ENCODE data around the gene LAT.
A peak's percentile ranks its signal among the peaks of the same experiment; 100 is the strongest.

Gene LAT

DNA sequence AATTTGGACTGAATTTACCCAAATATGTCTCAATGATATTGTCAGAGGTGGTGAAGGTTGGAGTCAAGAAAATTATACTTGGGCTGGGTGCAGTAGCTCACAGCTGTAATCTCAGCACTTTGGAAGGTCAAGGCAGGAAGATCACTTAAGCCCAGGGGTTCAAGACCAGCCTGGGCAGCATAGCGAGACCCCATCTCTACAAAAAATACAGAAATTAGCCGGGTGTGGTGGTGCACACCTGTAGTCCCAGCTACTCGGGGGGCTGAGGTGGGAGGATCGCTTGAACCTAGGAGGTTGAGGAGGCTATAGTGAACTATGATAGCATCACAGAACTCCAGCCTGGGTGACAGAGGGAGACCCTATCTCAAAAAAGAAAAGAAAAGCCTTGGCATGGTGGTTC, 40.9 kb downstream of the LAT start:
- TF ChIP-seq TCF4 (CRISPR knock-in tag; IDR thresholded peaks at IDR 0.05; ENCODE audit: borderline replicate concordance) (no peak), PPARA (CRISPR knock-in tag; IDR thresholded peaks at IDR 0.05; ENCODE audit: borderline replicate concordance) (no peak), ZNF565 (CRISPR knock-in tag; conservative IDR thresholded peaks at IDR 0.05; ENCODE audit: low read depth) (no peak), TOX (CRISPR knock-in tag; IDR thresholded peaks at IDR 0.05; ENCODE audit: borderline replicate concordance) (no peak), OSR1 (CRISPR knock-in tag; IDR thresholded peaks at IDR 0.05) (no peak), RARB (CRISPR knock-in tag; IDR thresholded peaks at IDR 0.05) (no peak), ZNF8 (CRISPR knock-in tag; IDR thresholded peaks at IDR 0.05) (no peak), CSDC2 (CRISPR knock-in tag; IDR thresholded peaks at IDR 0.05) (no peak), ZFP3 (CRISPR knock-in tag; IDR thresholded peaks at IDR 0.05) (no peak), ISL1 (CRISPR knock-in tag; IDR thresholded peaks at IDR 0.05) (no peak), SNAI2 (CRISPR knock-in tag; IDR thresholded peaks at IDR 0.05) (no peak), ARNTL (CRISPR knock-in tag; IDR thresholded peaks at IDR 0.05; ENCODE audit: borderline replicate concordance, low read depth) (no peak), ZNF70 (CRISPR knock-in tag; IDR thresholded peaks at IDR 0.05) (no peak)
- TF ChIP-seq, protein P1, sequence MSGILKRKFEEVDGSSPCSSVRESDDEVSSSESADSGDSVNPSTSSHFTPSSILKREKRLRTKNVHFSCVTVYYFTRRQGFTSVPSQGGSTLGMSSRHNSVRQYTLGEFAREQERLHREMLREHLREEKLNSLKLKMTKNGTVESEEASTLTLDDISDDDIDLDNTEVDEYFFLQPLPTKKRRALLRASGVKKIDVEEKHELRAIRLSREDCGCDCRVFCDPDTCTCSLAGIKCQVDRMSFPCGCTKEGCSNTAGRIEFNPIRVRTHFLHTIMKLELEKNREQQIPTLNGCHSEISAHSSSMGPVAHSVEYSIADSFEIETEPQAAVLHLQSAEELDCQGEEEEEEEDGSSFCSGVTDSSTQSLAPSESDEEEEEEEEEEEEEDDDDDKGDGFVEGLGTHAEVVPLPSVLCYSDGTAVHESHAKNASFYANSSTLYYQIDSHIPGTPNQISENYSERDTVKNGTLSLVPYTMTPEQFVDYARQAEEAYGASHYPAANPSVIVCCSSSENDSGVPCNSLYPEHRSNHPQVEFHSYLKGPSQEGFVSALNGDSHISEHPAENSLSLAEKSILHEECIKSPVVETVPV (CRISPR knock-in tag; IDR thresholded peaks at IDR 0.05), result no peak
- TF ChIP-seq, protein P2, sequence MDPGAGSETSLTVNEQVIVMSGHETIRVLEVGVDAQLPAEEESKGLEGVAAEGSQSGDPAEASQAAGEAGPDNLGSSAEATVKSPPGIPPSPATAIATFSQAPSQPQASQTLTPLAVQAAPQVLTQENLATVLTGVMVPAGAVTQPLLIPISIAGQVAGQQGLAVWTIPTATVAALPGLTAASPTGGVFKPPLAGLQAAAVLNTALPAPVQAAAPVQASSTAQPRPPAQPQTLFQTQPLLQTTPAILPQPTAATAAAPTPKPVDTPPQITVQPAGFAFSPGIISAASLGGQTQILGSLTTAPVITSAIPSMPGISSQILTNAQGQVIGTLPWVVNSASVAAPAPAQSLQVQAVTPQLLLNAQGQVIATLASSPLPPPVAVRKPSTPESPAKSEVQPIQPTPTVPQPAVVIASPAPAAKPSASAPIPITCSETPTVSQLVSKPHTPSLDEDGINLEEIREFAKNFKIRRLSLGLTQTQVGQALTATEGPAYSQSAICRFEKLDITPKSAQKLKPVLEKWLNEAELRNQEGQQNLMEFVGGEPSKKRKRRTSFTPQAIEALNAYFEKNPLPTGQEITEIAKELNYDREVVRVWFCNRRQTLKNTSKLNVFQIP (CRISPR knock-in tag; IDR thresholded peaks at IDR 0.05; ENCODE audit: borderline replicate concordance, low read depth), result no peak
- TF ChIP-seq, protein P3, sequence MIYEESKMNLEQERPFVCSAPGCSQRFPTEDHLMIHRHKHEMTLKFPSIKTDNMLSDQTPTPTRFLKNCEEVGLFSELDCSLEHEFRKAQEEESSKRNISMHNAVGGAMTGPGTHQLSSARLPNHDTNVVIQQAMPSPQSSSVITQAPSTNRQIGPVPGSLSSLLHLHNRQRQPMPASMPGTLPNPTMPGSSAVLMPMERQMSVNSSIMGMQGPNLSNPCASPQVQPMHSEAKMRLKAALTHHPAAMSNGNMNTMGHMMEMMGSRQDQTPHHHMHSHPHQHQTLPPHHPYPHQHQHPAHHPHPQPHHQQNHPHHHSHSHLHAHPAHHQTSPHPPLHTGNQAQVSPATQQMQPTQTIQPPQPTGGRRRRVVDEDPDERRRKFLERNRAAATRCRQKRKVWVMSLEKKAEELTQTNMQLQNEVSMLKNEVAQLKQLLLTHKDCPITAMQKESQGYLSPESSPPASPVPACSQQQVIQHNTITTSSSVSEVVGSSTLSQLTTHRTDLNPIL (CRISPR knock-in tag; IDR thresholded peaks at IDR 0.05; ENCODE audit: low read depth), result no peak
- no peak for ATAC-seq

DNA sequence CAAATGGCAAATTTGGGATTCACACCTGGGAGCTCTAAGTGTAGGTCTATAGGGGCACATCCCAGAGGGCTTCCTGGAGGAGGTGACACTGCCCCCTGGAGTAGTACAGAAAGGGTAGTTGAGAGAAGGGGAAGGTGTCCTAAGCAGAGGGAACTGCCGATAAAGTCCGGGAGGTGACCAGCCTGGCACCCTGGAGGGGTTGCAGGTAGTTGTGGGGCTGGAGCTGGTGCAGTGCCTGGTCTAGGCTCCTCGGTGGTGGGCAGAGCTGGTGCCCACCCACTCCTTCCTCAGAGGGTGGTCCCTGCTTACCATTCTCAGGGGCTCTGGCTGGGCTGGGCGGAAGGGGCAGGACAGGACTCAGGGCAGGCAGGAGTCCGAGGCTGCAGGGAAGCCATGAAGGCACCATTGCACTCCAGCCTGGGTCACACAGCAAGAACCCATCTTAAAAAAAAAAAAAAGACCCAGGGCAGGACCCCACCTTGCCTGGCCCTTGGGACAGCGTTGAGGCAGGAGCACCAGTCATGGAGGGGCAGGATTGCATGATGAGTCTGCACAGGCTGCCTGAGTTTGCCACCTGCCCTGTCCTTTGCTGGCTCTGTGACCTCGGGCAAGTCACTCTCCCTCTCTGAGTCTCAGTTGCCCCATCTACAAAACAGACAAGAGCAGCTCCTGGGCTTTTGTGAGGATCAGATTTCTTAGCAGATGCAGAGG, 43.8 kb downstream of the LAT start:
- TF ChIP-seq ZC3H10 (CRISPR knock-in tag; IDR thresholded peaks at IDR 0.05) (no peak), ESRRG (CRISPR knock-in tag; IDR thresholded peaks at IDR 0.05) (no peak), SNAI2 (CRISPR knock-in tag; IDR thresholded peaks at IDR 0.05) (no peak), BACH2 (CRISPR knock-in tag; IDR thresholded peaks at IDR 0.05; ENCODE audit: borderline replicate concordance) (no peak), PPARA (CRISPR knock-in tag; IDR thresholded peaks at IDR 0.05; ENCODE audit: borderline replicate concordance) (no peak), ZNF70 (CRISPR knock-in tag; IDR thresholded peaks at IDR 0.05) (no peak), ZNF565 (CRISPR knock-in tag; conservative IDR thresholded peaks at IDR 0.05; ENCODE audit: low read depth) (no peak), TCF4 (CRISPR knock-in tag; IDR thresholded peaks at IDR 0.05; ENCODE audit: borderline replicate concordance) (no peak), OSR1 (CRISPR knock-in tag; IDR thresholded peaks at IDR 0.05) (no peak)
- TF ChIP-seq, protein P3 (CRISPR knock-in tag; IDR thresholded peaks at IDR 0.05; ENCODE audit: low read depth), result no peak
- no peak for ATAC-seq

DNA sequence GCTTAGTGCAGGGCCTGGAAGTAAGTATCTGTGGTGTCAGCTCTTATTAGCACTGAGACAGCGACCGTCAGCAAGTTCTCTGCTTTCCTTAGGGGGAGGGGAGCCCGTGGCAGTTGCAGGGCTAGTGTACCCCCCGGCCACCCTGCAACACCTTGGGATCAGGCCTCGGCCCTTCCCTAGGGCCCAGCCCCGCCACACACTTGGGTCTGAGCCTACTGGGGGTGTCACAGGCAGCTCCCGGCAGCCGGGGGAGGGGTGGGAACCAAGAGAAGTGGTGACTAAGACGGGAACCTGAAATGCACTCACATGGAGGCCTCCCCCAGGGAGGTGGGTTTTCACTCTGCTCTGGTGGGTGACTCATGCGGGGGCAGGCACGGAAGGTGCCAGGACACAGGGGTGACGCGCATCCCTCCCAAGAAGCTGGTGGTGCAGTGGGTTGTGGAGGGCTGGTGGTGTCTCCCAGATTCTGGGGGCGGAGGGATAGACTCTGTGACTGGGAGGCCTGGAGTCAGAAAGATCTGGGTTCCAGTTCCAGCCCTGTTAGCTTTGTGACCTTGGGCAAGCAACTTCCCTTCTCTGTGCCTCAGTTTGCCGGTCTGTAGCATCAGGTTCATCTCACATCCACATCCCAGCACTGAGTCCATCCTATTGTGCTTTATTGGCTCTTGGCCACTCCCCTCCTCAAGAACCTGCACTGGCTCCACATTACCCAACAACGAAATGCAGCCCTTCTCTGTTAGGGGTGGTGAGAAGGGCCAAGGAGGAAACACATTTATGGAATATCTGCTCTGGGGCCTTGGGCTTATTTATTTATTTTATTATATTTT, 44.5 kb downstream of the LAT start:
- ATAC-seq, result peak; percentile 92
- TF ChIP-seq ZNF70 (CRISPR knock-in tag; IDR thresholded peaks at IDR 0.05) (no peak), ZFP3 (CRISPR knock-in tag; IDR thresholded peaks at IDR 0.05) (no peak)
- TF ChIP-seq, protein P4, sequence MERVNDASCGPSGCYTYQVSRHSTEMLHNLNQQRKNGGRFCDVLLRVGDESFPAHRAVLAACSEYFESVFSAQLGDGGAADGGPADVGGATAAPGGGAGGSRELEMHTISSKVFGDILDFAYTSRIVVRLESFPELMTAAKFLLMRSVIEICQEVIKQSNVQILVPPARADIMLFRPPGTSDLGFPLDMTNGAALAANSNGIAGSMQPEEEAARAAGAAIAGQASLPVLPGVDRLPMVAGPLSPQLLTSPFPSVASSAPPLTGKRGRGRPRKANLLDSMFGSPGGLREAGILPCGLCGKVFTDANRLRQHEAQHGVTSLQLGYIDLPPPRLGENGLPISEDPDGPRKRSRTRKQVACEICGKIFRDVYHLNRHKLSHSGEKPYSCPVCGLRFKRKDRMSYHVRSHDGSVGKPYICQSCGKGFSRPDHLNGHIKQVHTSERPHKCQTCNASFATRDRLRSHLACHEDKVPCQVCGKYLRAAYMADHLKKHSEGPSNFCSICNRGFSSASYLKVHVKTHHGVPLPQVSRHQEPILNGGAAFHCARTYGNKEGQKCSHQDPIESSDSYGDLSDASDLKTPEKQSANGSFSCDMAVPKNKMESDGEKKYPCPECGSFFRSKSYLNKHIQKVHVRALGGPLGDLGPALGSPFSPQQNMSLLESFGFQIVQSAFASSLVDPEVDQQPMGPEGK (CRISPR knock-in tag; IDR thresholded peaks at IDR 0.05; ENCODE audit: borderline replicate concordance), result peak; percentile 88; the same call in 1 of the 2 replicates
